HG03571 (cell line): ENCODE measurements around the gene PDE10A.

Experiments
- ATAC-seq: cut with Tn5 transposase; IDR thresholded peaks from one replicate; pipeline ENCODE4 v1.9.1; 2021; ENCODE audit not compliant: unreplicated experiment

PDE10A gene

DNA sequence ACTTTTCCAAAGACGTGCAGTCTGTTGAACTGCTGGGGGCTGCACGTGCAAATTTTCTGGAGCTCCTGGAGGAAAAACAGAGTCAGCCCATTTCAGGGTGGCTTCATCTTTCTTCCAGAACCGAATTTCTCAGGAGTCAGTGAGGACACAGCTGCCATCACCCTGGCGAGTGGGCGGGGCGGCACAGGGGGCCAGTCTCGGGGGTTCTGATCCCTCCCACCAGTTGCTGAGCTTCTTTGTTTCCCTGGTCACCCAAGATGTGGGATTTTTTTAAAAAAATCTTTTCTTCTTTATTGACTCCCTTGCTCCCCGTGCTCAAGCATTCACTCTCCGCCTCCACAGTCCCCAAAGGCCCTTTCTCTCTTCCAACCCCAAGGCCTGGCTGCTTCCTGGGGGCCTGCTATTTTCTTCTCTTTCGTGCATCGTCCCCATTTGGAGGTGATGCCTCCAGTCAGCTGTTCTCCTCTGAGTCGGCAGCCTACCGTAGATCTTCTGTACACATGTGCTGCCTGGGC is 362.6 kb downstream of the PDE10A start:
- no peak for ATAC-seq

GRCh38 chr6:165298875-165299274 is 364.2 kb downstream of the PDE10A start:
- ATAC-seq = no peak

GRCh38 chr6:165298402-165298801 is 364.6 kb downstream of the PDE10A start:
- ATAC-seq = no peak

DNA sequence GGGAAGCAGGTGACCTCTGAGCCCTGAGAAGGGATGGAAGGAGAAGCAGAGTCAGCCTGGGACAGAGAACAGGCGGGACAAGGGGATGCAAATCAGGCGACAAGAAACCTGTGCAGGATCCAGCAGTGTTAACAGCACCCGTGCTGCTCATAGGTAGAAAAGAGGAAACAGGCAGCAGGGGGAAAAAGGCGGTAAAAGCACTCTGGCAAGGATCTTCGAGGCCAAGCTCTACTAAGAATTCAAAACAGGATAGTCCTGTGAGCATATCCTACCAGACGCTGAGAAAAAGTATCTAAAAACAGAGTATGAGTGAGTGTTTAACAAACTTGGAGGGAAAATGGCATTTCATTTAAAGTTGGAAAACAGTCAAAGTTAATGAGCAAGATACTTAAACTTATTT is 370.4 kb downstream of the PDE10A start:
- no peak for ATAC-seq
